H1 (cell line): ENCODE results near the gene ADGRF5. TPM values are rescaled to one million over a fixed set of nuclear protein-coding genes. Genes with fewer than 3 reads are reported as not detected.

ENCODE experiments used
- CTCF ChIA-PET: fragments of 300-600 bp; sonication (Branson Sonifier 250); formaldehyde crosslinking; loops from one replicate; lab custom pipeline; 2021; ENCODE audit not compliant: partially characterized antibody; lab: Charles Lee
- POLR2A ChIA-PET: fragments of 300-600 bp; sonication (Branson Sonifier 250); formaldehyde crosslinking; loops from one replicate; lab custom pipeline; 2021; ENCODE audit warnings: inconsistent platforms; ENCODE audit not compliant: partially characterized antibody; lab: Charles Lee
- DNase-seq, 2 experiments: peaks; one replicate each; pipeline versions ENCODE4 v3.0.0 to v3.0.0-alpha.2; 2010 to 2022; ENCODE audit warnings: low spot score in 2 of 2, low read depth in 1 of 2, mixed read lengths in 1 of 2
- FAIRE-seq: peaks from 2 replicates; lab custom pipeline; 2011; peaks lifted over from hg19 to GRCh38; lab: Jason Lieb, UNC
- H2AFZ ChIP-seq: 2 replicates; pipeline ENCODE4 v1.8.1; 2012; ENCODE audit warnings: low read length, inconsistent platforms
- H2AK5ac ChIP-seq: 2 replicates; pipeline ENCODE4 v1.6.1; 2013; ENCODE audit warnings: low read depth, low read length
- H2BK120ac ChIP-seq: replicated peaks from 2 replicates; pipeline ENCODE3; 2013; ENCODE audit warnings: low read depth, low read length, inconsistent platforms
- H2BK12ac ChIP-seq: 2 replicates; pipeline ENCODE4 v1.6.1; 2013; ENCODE audit warnings: low read depth, low read length
- H2BK15ac ChIP-seq: 2 replicates; pipeline ENCODE4 v1.6.1; 2013; ENCODE audit warnings: low read length
- H2BK20ac ChIP-seq: 2 replicates; pipeline ENCODE4 v1.6.1; 2013; ENCODE audit warnings: low read length
- H2BK5ac ChIP-seq: 2 replicates; pipeline ENCODE4 v1.6.1; 2013; ENCODE audit warnings: low read depth, low read length
- H3K14ac ChIP-seq: 2 replicates; pipeline ENCODE4 v1.6.1; 2013; ENCODE audit warnings: inconsistent platforms; ENCODE audit not compliant: insufficient read length
- H3K18ac ChIP-seq: 2 replicates; pipeline ENCODE4 v1.6.1; 2013; ENCODE audit warnings: low read length; ENCODE audit errors: extremely low read depth
- H3K23ac ChIP-seq: 2 replicates; pipeline ENCODE4 v1.6.1; 2013; ENCODE audit warnings: inconsistent platforms; ENCODE audit not compliant: insufficient read length
- H3K23me2 ChIP-seq: 2 replicates; pipeline ENCODE4 v1.6.1; 2013; ENCODE audit warnings: low read depth, low read length
- H3K27ac ChIP-seq: 2 replicates; pipeline ENCODE4 v1.6.1; 2011; ENCODE audit warnings: low read depth, low read length, inconsistent platforms
- H3K27me3 ChIP-seq, 4 experiments: replicated peaks in 1 of 4; 1 replicate in 1 of 4; 2 replicates in 3 of 4; pipeline versions ENCODE4 v1.6.1 to v1.8.1; 2011 to 2013; ENCODE audit warnings: low read length in 3 of 4, mild to moderate bottlenecking in 3 of 4, inconsistent platforms in 2 of 4, mixed read lengths in 2 of 4, moderate library complexity in 1 of 4; ENCODE audit not compliant: control insufficient read depth in 3 of 4, insufficient read depth in 3 of 4; ENCODE audit errors: extremely low read depth in 1 of 4
- H3K36me3 ChIP-seq, 4 experiments: 2 replicates each; pipeline versions ENCODE4 v1.6.1 to v1.8.1; 2011 to 2013; ENCODE audit warnings: mild to moderate bottlenecking in 4 of 4, low read length in 3 of 4, moderate library complexity in 2 of 4, control low read depth in 1 of 4, inconsistent platforms in 1 of 4; ENCODE audit not compliant: insufficient read depth in 4 of 4, control insufficient read depth in 2 of 4
- H3K4ac ChIP-seq: replicated peaks from 2 replicates; pipeline ENCODE3; 2013; ENCODE audit warnings: low read length, low read depth, mixed read lengths, inconsistent platforms; ENCODE audit not compliant: insufficient read length
- H3K4me1 ChIP-seq, 4 experiments: replicated peaks in 1 of 4; 1 replicate in 1 of 4; 2 replicates in 3 of 4; pipeline versions ENCODE4 v1.6.1 to v1.8.1; 2011 to 2013; ENCODE audit warnings: low read length in 3 of 4, inconsistent platforms in 2 of 4, mixed read lengths in 1 of 4; ENCODE audit not compliant: insufficient read depth in 4 of 4, control insufficient read depth in 3 of 4
- H3K4me2 ChIP-seq, 2 experiments: 2 replicates each; pipeline versions ENCODE4 v1.6.1 to v1.8.1; 2011 to 2013; ENCODE audit warnings: low read depth in 2 of 2, low read length in 2 of 2, control low read depth in 1 of 2, inconsistent platforms in 1 of 2, mild to moderate bottlenecking in 1 of 2; ENCODE audit not compliant: insufficient read depth in 1 of 2
- H3K4me3 ChIP-seq, 4 experiments: fragments of 200-600, 300-600 bp in 1 of 4; sonication (generic), shearing (Covaris generic), sonication (Bioruptor Twin) in 1 of 4; 2 replicates each; pipeline versions ENCODE4 v1.5.1 to v1.8.1; 2011 to 2016; ENCODE audit warnings: low read length in 4 of 4, low read depth in 3 of 4, control low read depth in 2 of 4, inconsistent platforms in 2 of 4, mild to moderate bottlenecking in 2 of 4, mixed read lengths in 1 of 4, moderate library complexity in 1 of 4; ENCODE audit not compliant: insufficient read depth in 2 of 4; ENCODE audit errors: extremely low read depth in 1 of 4
- H3K56ac ChIP-seq: replicated peaks from 2 replicates; pipeline ENCODE3; 2013; ENCODE audit warnings: low read depth, mild to moderate bottlenecking, mixed read lengths, low read length, inconsistent platforms; ENCODE audit not compliant: insufficient read length
- H3K79me1 ChIP-seq: 2 replicates; pipeline ENCODE4 v1.6.1; 2013; ENCODE audit warnings: low read depth, low read length, control low read depth
- H3K79me2 ChIP-seq, 2 experiments: 2 replicates each; pipeline versions ENCODE4 v1.6.1 to v1.8.1; 2012 to 2013; ENCODE audit warnings: low read length in 2 of 2, mild to moderate bottlenecking in 2 of 2, inconsistent platforms in 1 of 2; ENCODE audit not compliant: insufficient read depth in 2 of 2, control insufficient read depth in 1 of 2
- H3K9ac ChIP-seq, 4 experiments: replicated peaks in 1 of 4; 1 replicate in 1 of 4; 2 replicates in 3 of 4; pipeline versions ENCODE4 v1.6.1 to v1.8.1; 2011 to 2013; ENCODE audit warnings: low read depth in 3 of 4, low read length in 3 of 4, control low read depth in 2 of 4, mild to moderate bottlenecking in 2 of 4, moderate library complexity in 2 of 4, inconsistent platforms in 1 of 4; ENCODE audit errors: extremely low read depth in 1 of 4
- H3K9me3 ChIP-seq, 2 experiments: 2 replicates each; pipeline versions ENCODE4 v1.6.1 to v1.8.1; 2012 to 2013; ENCODE audit warnings: mild to moderate bottlenecking in 2 of 2, moderate library complexity in 2 of 2, control low read depth in 1 of 2, inconsistent platforms in 1 of 2, low read depth in 1 of 2, low read length in 1 of 2, mixed read lengths in 1 of 2; ENCODE audit not compliant: insufficient read depth in 2 of 2
- H4K20me1 ChIP-seq, 2 experiments: replicated peaks in 1 of 2; 2 replicates each; pipeline versions ENCODE3 to v1.8.1; 2011 to 2013; ENCODE audit warnings: inconsistent platforms in 2 of 2, low read length in 2 of 2, mild to moderate bottlenecking in 1 of 2; ENCODE audit not compliant: insufficient read depth in 2 of 2, control insufficient read depth in 1 of 2
- H4K5ac ChIP-seq: 2 replicates; pipeline ENCODE4 v1.6.1; 2013; ENCODE audit warnings: low read length, low read depth, mixed read lengths, inconsistent platforms; ENCODE audit not compliant: insufficient read length
- H4K8ac ChIP-seq: 2 replicates; pipeline ENCODE4 v1.8.0; 2013; ENCODE audit warnings: mild to moderate bottlenecking, moderate library complexity, low read length, inconsistent platforms; ENCODE audit not compliant: insufficient read depth; ENCODE audit errors: extremely low read depth
- H4K91ac ChIP-seq: replicated peaks from 2 replicates; pipeline ENCODE3; 2013; ENCODE audit warnings: low read length, mixed read lengths, inconsistent platforms; ENCODE audit not compliant: insufficient read length
- FOSL1 ChIP-seq: IDR thresholded peaks from 2 replicates; pipeline ENCODE4 v1.6.1; 2011; ENCODE audit warnings: mild to moderate bottlenecking, low read depth, low read length, moderate library complexity; ENCODE audit not compliant: insufficient read depth
- KDM4A ChIP-seq: IDR thresholded peaks from one replicate; pipeline ENCODE4 v1.7.1; 2012; ENCODE audit warnings: low read depth, mild to moderate bottlenecking, moderate library complexity, low read length, inconsistent platforms; ENCODE audit not compliant: severe bottlenecking
- POU5F1 ChIP-seq: IDR thresholded peaks from 2 replicates; pipeline ENCODE4 v1.6.1; 2011; ENCODE audit warnings: low read depth, mild to moderate bottlenecking, low read length, moderate library complexity
- SUZ12 ChIP-seq: fragments of 200-600 bp; sonication (generic); IDR thresholded peaks from 2 replicates; pipeline ENCODE4 v1.6.1; 2012; ENCODE audit warnings: mild to moderate bottlenecking, inconsistent platforms, low read length, moderate library complexity, mixed read lengths
- USF2 ChIP-seq: IDR thresholded peaks from 2 replicates; pipeline ENCODE4 v1.6.1; 2011; ENCODE audit warnings: low read length, improper control_type of control experiment
- ZNF274 ChIP-seq: IDR thresholded peaks from 2 replicates; pipeline ENCODE4 v1.7.0; 2012; ENCODE audit warnings: low read length, borderline replicate concordance; ENCODE audit errors: extremely low read depth
- WGBS, 2 experiments: shearing (Covaris generic) in 1 of 2; methylation state at CpG; one replicate each; pipeline versions ENCODE4 v1.1.6 to v1.1.7; 2013 to 2015; ENCODE audit warnings: low lambda C conversion rate in 2 of 2, mixed read lengths in 2 of 2, inconsistent platforms in 1 of 2, low coverage in 1 of 2, missing lambda C conversion rate in 1 of 2; ENCODE audit not compliant: insufficient replicate concordance in 2 of 2, insufficient coverage in 1 of 2, insufficient read length in 1 of 2; ENCODE audit errors: extremely low coverage in 1 of 2, missing lambda C conversion rate in 1 of 2; 5-methylcytosine and 5-hydroxymethylcytosine counted together
- polyA plus RNA-seq, 7 experiments: library from polyadenylated mRNA; depleted of rRNA in 3 of 7; stranded (reverse) in 5 of 7; unstranded in 2 of 7; fragments of >200 nt in 5 of 7; fragments of 200-250 nt in 2 of 7; gene quantifications; 1 replicate in 5 of 7; 2 replicates in 1 of 7; 4 replicates in 1 of 7; pipeline versions ENCODE4 v1.2.1 to v1.2.3, GENCODE V29; 2011 to 2013; ENCODE audit warnings: missing spikeins in 2 of 7, mixed read lengths in 2 of 7
- total RNA-seq: library from RNA; stranded (reverse); fragmentation: NEBNext Ultra II Directional; extraction: Animal tissue kit (Norgen Biotek cat#: 25700); gene quantifications from 2 replicates; pipeline ENCODE4 v1.2.1, GENCODE V29; 2021

Gene ADGRF5
- total and polyA plus RNA-seq, 2 of the 8 experiments (the other 6 are each of a cell fraction or from before 2014, with no cell fraction given): 0.06 TPM; not detected in 1

DNA sequence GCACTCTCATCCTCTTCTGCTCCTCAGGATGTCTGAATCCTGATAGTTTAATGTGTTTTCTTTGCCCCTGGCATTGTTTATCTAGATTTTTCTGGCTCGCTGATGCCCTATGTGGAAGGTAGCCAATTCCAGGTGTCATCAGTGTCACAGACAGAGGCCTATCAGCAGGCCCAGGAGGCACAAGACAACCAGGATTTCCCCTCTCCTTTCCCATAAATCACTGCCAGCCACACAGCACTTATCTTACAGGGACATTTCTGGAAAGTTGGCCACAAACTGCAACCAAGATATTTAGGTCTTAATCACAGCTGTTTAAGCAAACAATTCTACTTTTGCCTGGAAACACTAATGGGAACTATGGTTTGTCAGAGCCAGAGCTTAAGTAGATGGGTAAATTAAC, 28.1 kb downstream of the ADGRF5 start:
- Histone ChIP-seq H3K4me2 (no peak overlapping the region), H2AFZ (no peak overlapping the region), H3K14ac (no peak overlapping the region), H3K79me2 (no peaks in the 10 kb centered on the region), H3K23ac (no peak overlapping the region), H3K18ac (no peak overlapping the region), H4K91ac (no peak overlapping the region), H4K5ac (no peak overlapping the region), H2BK5ac (no peak overlapping the region), H3K56ac (no peak overlapping the region), H3K36me3 (no peaks in the 10 kb centered on the region), H3K4ac (no peak overlapping the region), H3K79me1 (no peaks in the 10 kb centered on the region), H3K23me2 (no peaks in the 10 kb centered on the region), H2BK20ac (no peak overlapping the region), H3K27ac (no peak overlapping the region), H2AK5ac (no peak overlapping the region), H4K8ac (no peak overlapping the region), H2BK12ac (no peak overlapping the region), H2BK120ac (no peak overlapping the region), H2BK15ac (no peak overlapping the region), H3K4me1 (no peaks in the 10 kb centered on the region), H3K9me3 (no peaks in the 10 kb centered on the region), H3K27me3 (no peaks in the 10 kb centered on the region), H3K4me3 (no peak overlapping the region), H3K9ac (no peak overlapping the region), H4K20me1 (no peaks in the 10 kb centered on the region)
- ChIA-PET POLR2A (no interaction called here), CTCF (no interaction called here)
- FAIRE-seq: no peak
- DNase-seq: no peak
- 73% methylated on average over 1 of the region's 1 CpG; no CpG with 5 or more reads in 1 of the 2 experiments for WGBS, 2 experiments
- no peak for TF ChIP-seq USF2
- no peak for TF ChIP-seq SUZ12
- no peak for TF ChIP-seq POU5F1
- no peak for TF ChIP-seq ZNF274
- TF ChIP-seq FOSL1: no peak
- TF ChIP-seq KDM4A: no peak
